Measurements from ENCODE around the gene WDR81.
A peak's percentile ranks its signal among the peaks of the same experiment; 100 is the strongest.
"Not testable (repeated sequence)": the region's sequence is repeated elsewhere in the genome, so short reads cannot be mapped to it uniquely, and the experiment has no call there.

The WDR81 gene

GRCh38 chr17:1713878-1714426 lies 10.6 kb upstream of the WDR81 start:
- peak; percentile 57 for DNase-seq

GRCh38 chr17:1714427-1714979 lies 10.0 kb upstream of the WDR81 start:
- DNase-seq: peak; percentile 58

- no peak for DNase-seq
These were observed 9.3 kb upstream of the WDR81 start for GRCh38 chr17:1714980-1715802.

- no peak for DNase-seq
These were observed 8.8 kb upstream of the WDR81 start for GRCh38 chr17:1715803-1716075.

- peak; percentile 99 for DNase-seq
These were observed 8.2 kb upstream of the WDR81 start for GRCh38 chr17:1716076-1716911.

- peak; percentile 92 for DNase-seq
These were observed 7.4 kb upstream of the WDR81 start for GRCh38 chr17:1716912-1717695.

GRCh38 chr17:1718362-1719165 lies 5.9 kb upstream of the WDR81 start:
- no peak for DNase-seq

GRCh38 chr17:1720856-1721386 lies 3.6 kb upstream of the WDR81 start:
- DNase-seq: peak; percentile 55

GRCh38 chr17:1722022-1722421 lies 2.5 kb upstream of the WDR81 start:
- DNase-seq: not testable (repeated sequence)

- DNase-seq: no peak
These were observed 551 bp downstream of the WDR81 start for GRCh38 chr17:1724869-1725641.

- DNase-seq: no peak
These were observed 1.4 kb downstream of the WDR81 start for GRCh38 chr17:1725642-1726511.

GRCh38 chr17:1726626-1727257 lies 2.2 kb downstream of the WDR81 start:
- DNase-seq: no peak

GRCh38 chr17:1727258-1727789 lies 2.8 kb downstream of the WDR81 start:
- DNase-seq: no peak

GRCh38 chr17:1727876-1728630 lies 3.5 kb downstream of the WDR81 start:
- DNase-seq: no peak

GRCh38 chr17:1729966-1730325 lies 5.4 kb downstream of the WDR81 start:
- no peak for DNase-seq

- no peak for DNase-seq
These were observed 6.1 kb downstream of the WDR81 start for GRCh38 chr17:1730326-1731193.

GRCh38 chr17:1731194-1731506 lies 6.6 kb downstream of the WDR81 start:
- DNase-seq: no peak

Measured in NCI-H1694 (cell line).